Neural progenitor cell (in vitro differentiated cells): Measurements from ENCODE around the gene RAD51B. TPM values are rescaled to one million over a fixed set of nuclear protein-coding genes. Genes with fewer than 3 reads are reported as not detected.
"Not testable (repeated sequence)": the region's sequence is repeated elsewhere in the genome, so short reads cannot be mapped to it uniquely, and the experiment has no call there.

Experiments
- DNase-seq: peaks from one replicate; pipeline ENCODE4 v3.0.0-alpha.2; 2016; ENCODE audit warnings: low spot score
- H2AFZ ChIP-seq: fragments of 200-600 bp; sonication (generic); replicated peaks from 2 replicates; pipeline ENCODE4 v1.6.1; 2016; ENCODE audit warnings: antibody characterized with exemption
- H3F3A ChIP-seq: fragments of 200-600 bp; sonication (generic); 2 replicates; pipeline ENCODE4 v1.6.1; 2016; ENCODE audit warnings: antibody characterized with exemption, low read depth
- H3K27ac ChIP-seq: fragments of 200-600 bp; sonication (generic); 2 replicates; pipeline ENCODE4 v1.5.1; 2016; ENCODE audit warnings: mild to moderate bottlenecking
- H3K27me3 ChIP-seq: fragments of 200-600 bp; sonication (generic); 2 replicates; pipeline ENCODE4 v1.6.1; 2016; ENCODE audit warnings: mild to moderate bottlenecking, moderate library complexity
- H3K36me3 ChIP-seq: fragments of 200-600 bp; sonication (generic); 2 replicates; pipeline ENCODE4 v1.5.1; 2016
- H3K4me1 ChIP-seq: fragments of 200-600 bp; sonication (generic); 2 replicates; pipeline ENCODE4 v1.6.1; 2016; ENCODE audit warnings: mixed run types
- H3K4me2 ChIP-seq: fragments of 200-600 bp; sonication (generic); 2 replicates; pipeline ENCODE4 v1.6.1; 2016
- H3K4me3 ChIP-seq: fragments of 200-600 bp; sonication (generic); 2 replicates; pipeline ENCODE4 v1.5.1; 2016
- H3K79me2 ChIP-seq: fragments of 200-600 bp; sonication (generic); 2 replicates; pipeline ENCODE4 v1.6.1; 2016; ENCODE audit warnings: low read depth
- H3K9ac ChIP-seq: fragments of 200-600 bp; sonication (generic); 2 replicates; pipeline ENCODE4 v1.6.1; 2016
- H3K9me3 ChIP-seq: fragments of 200-600 bp; sonication (generic); 2 replicates; pipeline ENCODE4 v1.5.1; 2016; ENCODE audit warnings: low read depth
- H4K20me1 ChIP-seq: fragments of 200-600 bp; sonication (generic); 2 replicates; pipeline ENCODE4 v1.6.1; 2016; ENCODE audit warnings: low read depth
- H3K27ac Mint-ChIP-seq: 3 replicates; pipeline ENCODE4 v1.8.0; 2021; ENCODE audit warnings: mixed read lengths
- H3K27me3 Mint-ChIP-seq: 2 replicates; pipeline ENCODE4 v1.8.0; 2022; ENCODE audit warnings: low read depth, mild to moderate bottlenecking, inconsistent platforms, moderate library complexity, mixed read lengths; ENCODE audit not compliant: insufficient read depth
- H3K36me3 Mint-ChIP-seq: 3 replicates; pipeline ENCODE4 v1.8.0; 2021; ENCODE audit warnings: mixed read lengths
- H3K4me1 Mint-ChIP-seq: 3 replicates; pipeline ENCODE4 v1.8.0; 2021; ENCODE audit warnings: mixed read lengths
- H3K4me3 Mint-ChIP-seq: 3 replicates; pipeline ENCODE4 v1.8.0; 2021; ENCODE audit warnings: mild to moderate bottlenecking, moderate library complexity, mixed read lengths
- H3K9me3 Mint-ChIP-seq: 3 replicates; pipeline ENCODE4 v1.8.0; 2020; ENCODE audit warnings: mixed read lengths
- CTCF ChIP-seq: fragments of 200-600 bp; sonication (generic); IDR thresholded peaks from 2 replicates; pipeline ENCODE4 v1.5.1; 2017; ENCODE audit warnings: antibody characterized with exemption, mild to moderate bottlenecking
- EZH2 ChIP-seq: fragments of 200-600 bp; sonication (generic); IDR thresholded peaks from 2 replicates; pipeline ENCODE4 v1.6.1; 2017; ENCODE audit warnings: antibody characterized with exemption, mild to moderate bottlenecking, moderate library complexity
- EZH2phosphoT487 ChIP-seq: fragments of 200-600 bp; sonication (generic); IDR thresholded peaks from 2 replicates; pipeline ENCODE4 v1.6.1; 2017; ENCODE audit warnings: antibody characterized with exemption
- total RNA-seq: library from RNA; depleted of rRNA; stranded (reverse); fragments of >200 nt; gene quantifications from 2 replicates; pipeline ENCODE4 v1.2.3, GENCODE V29; 2015; ENCODE audit warnings: low replicate concordance

RAD51B gene
- total RNA-seq, 1 donor from 2014 or later = 50.5 TPM

GRCh38 chr14:68424443-68425172, 605.0 kb downstream of the RAD51B start:
- Histone ChIP-seq H2AFZ (no peak overlapping the region), H3K36me3 (no peaks in the 10 kb centered on the region), H3K27ac (no peak overlapping the region), H3K4me2 (no peak overlapping the region), H3K4me3 (no peak overlapping the region), H4K20me1 (no peaks in the 10 kb centered on the region), H3K27me3 (no peaks in the 10 kb centered on the region), H3K79me2 (no peaks in the 10 kb centered on the region), H3F3A (peaks cover 5% of the 10 kb centered on the region), H3K4me1 (peaks cover 17% of the 10 kb centered on the region), H3K9ac (no peak overlapping the region), H3K9me3 (no peaks in the 10 kb centered on the region)
- no peak overlapping the region for H3K4me3 Mint-ChIP-seq
- peak overlapping the region; percentile 12 for H3K27ac Mint-ChIP-seq
- peaks cover 44% of the 10 kb centered on the region for H3K4me1 Mint-ChIP-seq
- H3K36me3 Mint-ChIP-seq = peaks cover 10% of the 10 kb centered on the region
- no peak for DNase-seq
- H3K9me3 Mint-ChIP-seq = peaks cover 30% of the 10 kb centered on the region
- no peaks in the 10 kb centered on the region for H3K27me3 Mint-ChIP-seq
- no peak for TF ChIP-seq CTCF
- TF ChIP-seq EZH2 = no peak

- Histone ChIP-seq H3K9ac (no peak overlapping the region), H4K20me1 (no peaks in the 10 kb centered on the region), H3K4me2 (peak overlapping the region; percentile 29), H3F3A (no peaks in the 10 kb centered on the region), H3K27me3 (no peaks in the 10 kb centered on the region), H3K4me3 (no peak overlapping the region), H3K36me3 (no peaks in the 10 kb centered on the region), H3K27ac (no peak overlapping the region), H3K9me3 (no peaks in the 10 kb centered on the region), H2AFZ (no peak overlapping the region), H3K4me1 (peaks cover 6% of the 10 kb centered on the region), H3K79me2 (no peaks in the 10 kb centered on the region)
- H3K4me3 Mint-ChIP-seq = no peak overlapping the region
- H3K27me3 Mint-ChIP-seq = no peaks in the 10 kb centered on the region
- H3K4me1 Mint-ChIP-seq = peaks cover 28% of the 10 kb centered on the region
- H3K36me3 Mint-ChIP-seq = peaks cover 16% of the 10 kb centered on the region
- peak overlapping the region; percentile 27 for H3K27ac Mint-ChIP-seq
- TF ChIP-seq EZH2phosphoT487 (no peak), EZH2 (no peak), CTCF (no peak)
- no peak for DNase-seq
- peaks cover 38% of the 10 kb centered on the region for H3K9me3 Mint-ChIP-seq
Observed at GRCh38 chr14:68426661-68427549, 607.3 kb downstream of the RAD51B start.

- H3K4me3 Mint-ChIP-seq = no peak overlapping the region
- Histone ChIP-seq H3K9me3 (no peaks in the 10 kb centered on the region), H3K36me3 (no peaks in the 10 kb centered on the region), H3K4me3 (no peak overlapping the region), H3K27ac (no peak overlapping the region), H3F3A (no peaks in the 10 kb centered on the region), H3K79me2 (no peaks in the 10 kb centered on the region), H3K4me1 (peaks cover 6% of the 10 kb centered on the region), H2AFZ (no peak overlapping the region), H3K27me3 (no peaks in the 10 kb centered on the region), H3K9ac (no peak overlapping the region), H3K4me2 (no peak overlapping the region), H4K20me1 (no peaks in the 10 kb centered on the region)
- no peaks in the 10 kb centered on the region for H3K27me3 Mint-ChIP-seq
- H3K36me3 Mint-ChIP-seq = peaks cover 16% of the 10 kb centered on the region
- peaks cover 44% of the 10 kb centered on the region for H3K9me3 Mint-ChIP-seq
- TF ChIP-seq EZH2 = no peak
- no peak for TF ChIP-seq EZH2phosphoT487
- no peak for TF ChIP-seq CTCF
- DNase-seq = no peak
- peak overlapping the region; percentile 21 for H3K27ac Mint-ChIP-seq
- peaks cover 28% of the 10 kb centered on the region for H3K4me1 Mint-ChIP-seq
Observed at GRCh38 chr14:68427550-68427890, 607.9 kb downstream of the RAD51B start.

- H3K27me3 Mint-ChIP-seq, H3K27ac ChIP-seq, DNase-seq, H3K4me3 ChIP-seq, H3K79me2 ChIP-seq, H3K27me3 ChIP-seq, H3K36me3 ChIP-seq, H3K4me3 Mint-ChIP-seq, H3K4me2 ChIP-seq, H3K9ac ChIP-seq, H3K27ac Mint-ChIP-seq, H3F3A ChIP-seq, H3K4me1 ChIP-seq, H3K9me3 ChIP-seq, H4K20me1 ChIP-seq, H2AFZ ChIP-seq: not testable (repeated sequence)
- peaks cover 49% of the 10 kb centered on the region for H3K9me3 Mint-ChIP-seq
- H3K4me1 Mint-ChIP-seq = peaks cover 22% of the 10 kb centered on the region
- H3K36me3 Mint-ChIP-seq = peaks cover 16% of the 10 kb centered on the region
Observed at GRCh38 chr14:68428900-68429299, 609.3 kb downstream of the RAD51B start.
